ENCODE data around the gene OSBP2. TPM values are rescaled to one million over a fixed set of nuclear protein-coding genes. Genes with fewer than 3 reads are reported as not detected.

Gene OSBP2
- total and polyA plus RNA-seq, 10 of the 15 experiments (the other 5 are each of a cell fraction or from before 2014, with no cell fraction given), result 0.11 to 7.7 (median 3.6) TPM

- Histone ChIP-seq H4K20me1 (ENCODE audit: control insufficient read depth, insufficient read depth) (no peaks in the 10 kb centered on the region), H3K9ac (ENCODE audit: control insufficient read depth, insufficient read depth, low read length) (no peak overlapping the region), H2AFZ (ENCODE audit: control insufficient read depth, low read depth, low read length) (no peak overlapping the region), H3K4me3 (no peak overlapping the region), H3K4me1 (ENCODE audit: control insufficient read depth, insufficient read depth, low read length) (no peaks in the 10 kb centered on the region), H3K36me3 (ENCODE audit: control insufficient read depth in 2 of 2, insufficient read depth in 2 of 2, low read length in 1 of 2) (no peaks in the 10 kb centered on the region), H3K4me2 (ENCODE audit: control insufficient read depth, insufficient read depth) (no peak overlapping the region), H3K79me2 (ENCODE audit: control insufficient read depth, insufficient read depth, low read length) (no peaks in the 10 kb centered on the region), H3K9me3 (replicated peaks; ENCODE audit: control insufficient read depth, insufficient read depth, low read length) (no peaks in the 10 kb centered on the region), H3K27ac (ENCODE audit: control insufficient read depth, insufficient read depth) (no peak overlapping the region), H3K27me3 (replicated peaks in 1 of 2; ENCODE audit: control insufficient read depth in 2 of 2, insufficient read depth in 2 of 2, low read length in 1 of 2) (no peaks in the 10 kb centered on the region)
- CTCF ChIA-PET, result no interaction called here
- no peak for ATAC-seq
- TF ChIP-seq KAT2A (conservative IDR thresholded peaks at IDR 0.05; ENCODE audit: control insufficient read depth, low read depth, low read length) (no peak), NFYA (IDR thresholded peaks at IDR 0.05; ENCODE audit: borderline replicate concordance, low read depth, low read length) (no peak), USF1 (IDR thresholded peaks at IDR 0.05; ENCODE audit: borderline replicate concordance, extremely low read length, insufficient read depth, low read depth, low read length) (no peak), CHD2 (IDR thresholded peaks at IDR 0.05; ENCODE audit: borderline replicate concordance, low read depth, low read length) (no peak), STAT1 (conservative IDR thresholded peaks at IDR 0.05) (no peak), HDAC2 (IDR thresholded peaks at IDR 0.05) (no peak), ZBED1 (IDR thresholded peaks at IDR 0.05; ENCODE audit: borderline replicate concordance) (no peak), RELB (IDR thresholded peaks at IDR 0.05; ENCODE audit: low read depth) (no peak), CHD4 (IDR thresholded peaks at IDR 0.05) (no peak), MEF2B (IDR thresholded peaks at IDR 0.05; ENCODE audit: partially characterized antibody, poor library complexity, severe bottlenecking) (no peak), NFXL1 (IDR thresholded peaks at IDR 0.05; ENCODE audit: borderline replicate concordance) (no peak), ZNF384 (IDR thresholded peaks at IDR 0.05; ENCODE audit: borderline replicate concordance, low read depth, low read length) (no peak), PAX8 (IDR thresholded peaks at IDR 0.05) (no peak), PML (IDR thresholded peaks at IDR 0.05; ENCODE audit: low read length) (no peak), SMAD5 (IDR thresholded peaks at IDR 0.05; ENCODE audit: low read depth) (no peak), SMC3 (IDR thresholded peaks at IDR 0.05; ENCODE audit: borderline replicate concordance, low read length) (no peak), STAT3 (IDR thresholded peaks at IDR 0.05; ENCODE audit: low read depth, low read length) (no peak), ZNF217 (IDR thresholded peaks at IDR 0.05) (no peak), RELA (IDR thresholded peaks at IDR 0.05; ENCODE audit: borderline replicate concordance, partially characterized antibody) (no peak)
- WGBS (ENCODE audit: insufficient coverage, insufficient replicate concordance, low lambda C conversion rate, missing lambda C conversion rate), result 14% methylated on average over 6 of the region's 6 CpGs
- no peak for DNase-seq (ENCODE audit: low read depth, low spot score)
- SMC1A ChIA-PET (ENCODE audit: uncharacterized antibody, unreplicated experiment), result interaction anchor here (1.0 kb wide), 1 partner anchor 9 kb away, joined by 3 read pairs; no protein-coding TSS in a partner anchor
- intact Hi-C loops (cut with micrococcal nuclease; ENCODE audit: unreplicated experiment), result no loop called here
- RAD21 ChIA-PET (ENCODE audit: unreplicated experiment), result no interaction called here
- no TSS peak for BruUV-seq (replicated peaks)
- no peak for FAIRE-seq
- in situ Hi-C loops (cut with MboI), result no loop called here
- POLR2A ChIA-PET, result no interaction called here
Observed at GRCh38 chr22:30674482-30674881, 20.2 kb upstream of the OSBP2 start.
